HG03571 (cell line): ENCODE results near the gene GPC3.
"Not testable (repeated sequence)": the region's sequence is repeated elsewhere in the genome, so short reads cannot be mapped to it uniquely, and the experiment has no call there.

ENCODE experiments used
- ATAC-seq: cut with Tn5 transposase; IDR thresholded peaks from one replicate; pipeline ENCODE4 v1.9.1; 2021; ENCODE audit not compliant: unreplicated experiment

GPC3 gene

DNA sequence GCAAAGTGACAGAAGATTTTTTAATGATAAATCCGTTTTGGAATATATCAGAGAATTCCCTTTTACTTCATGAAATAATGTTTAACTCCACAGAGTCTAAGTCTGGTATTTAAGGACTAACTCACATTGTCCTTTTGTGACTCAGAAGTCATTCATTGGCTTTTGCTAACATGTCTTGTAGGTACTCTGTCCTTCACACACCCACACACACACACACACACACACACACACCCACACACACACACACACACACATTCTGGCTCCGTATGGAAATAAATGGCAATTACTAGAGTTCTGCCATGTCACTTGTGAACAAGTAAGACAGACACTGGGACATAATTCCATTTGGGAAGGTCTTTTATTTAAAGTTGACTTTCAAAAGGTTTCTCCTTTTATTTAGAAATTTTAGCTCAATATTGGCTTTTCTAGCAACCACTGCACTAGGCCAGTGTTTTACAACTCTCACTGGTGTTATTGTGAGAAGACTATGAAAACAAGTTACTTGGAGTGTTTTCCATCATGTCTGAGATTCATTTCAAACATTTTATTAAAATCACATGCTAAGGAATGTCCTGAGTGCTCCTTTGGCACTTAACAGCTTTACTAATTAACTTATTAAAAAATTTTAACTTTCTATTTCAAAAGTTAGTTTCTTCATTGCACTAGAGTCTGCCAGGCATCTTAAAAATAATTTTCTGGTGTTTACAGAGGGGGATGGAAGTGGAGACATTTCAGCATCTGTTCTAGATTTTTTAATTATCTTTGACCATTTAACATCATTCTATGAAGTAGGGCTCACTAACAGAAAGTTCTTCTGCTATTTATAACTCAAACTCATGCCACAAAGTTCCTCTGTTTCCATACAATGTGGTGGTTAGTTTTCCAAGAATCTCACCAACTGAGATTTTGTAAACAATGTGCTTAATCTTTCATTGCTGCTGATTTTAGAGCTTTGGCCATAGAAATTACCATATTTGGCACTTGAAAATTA is 329.8 kb downstream of the GPC3 start:
- no peak for ATAC-seq

DNA sequence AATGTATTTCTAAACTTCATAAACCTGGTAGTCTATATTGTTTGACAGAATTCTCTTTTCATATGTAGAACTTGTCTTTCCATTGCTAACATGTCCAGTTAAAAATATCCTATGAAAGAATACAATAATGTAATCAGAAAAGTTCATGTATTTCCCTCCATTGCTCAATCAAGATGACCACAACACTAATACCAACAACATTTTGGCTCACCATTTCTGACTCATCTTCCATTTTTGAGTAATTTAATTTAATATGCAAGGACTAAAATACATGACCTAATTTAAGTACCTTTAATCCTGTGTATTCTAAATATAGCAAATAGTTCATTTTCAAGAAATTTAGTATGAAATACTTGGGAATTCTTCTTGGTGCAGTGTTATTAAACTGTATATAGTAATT is 330.6 kb downstream of the GPC3 start:
- no peak for ATAC-seq

DNA sequence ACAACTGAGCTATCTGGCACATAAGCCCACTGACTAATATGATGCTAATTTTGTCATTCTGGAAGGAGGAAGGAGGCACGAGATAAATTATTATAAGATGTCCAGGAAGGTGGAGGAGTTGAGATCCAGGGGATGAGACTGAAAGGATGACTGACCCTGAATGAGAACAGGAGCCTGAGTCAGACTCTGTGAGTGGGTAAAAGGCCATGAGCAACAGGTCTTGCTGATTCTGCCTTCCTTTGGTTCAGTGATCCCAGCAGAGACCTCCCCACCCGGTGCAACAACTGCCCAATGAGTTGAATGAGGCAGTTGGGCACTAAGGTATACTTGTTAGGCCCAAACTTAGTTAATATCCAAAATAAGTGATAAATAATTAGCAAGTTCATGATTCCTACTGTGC is 332.0 kb downstream of the GPC3 start:
- ATAC-seq: no peak

DNA sequence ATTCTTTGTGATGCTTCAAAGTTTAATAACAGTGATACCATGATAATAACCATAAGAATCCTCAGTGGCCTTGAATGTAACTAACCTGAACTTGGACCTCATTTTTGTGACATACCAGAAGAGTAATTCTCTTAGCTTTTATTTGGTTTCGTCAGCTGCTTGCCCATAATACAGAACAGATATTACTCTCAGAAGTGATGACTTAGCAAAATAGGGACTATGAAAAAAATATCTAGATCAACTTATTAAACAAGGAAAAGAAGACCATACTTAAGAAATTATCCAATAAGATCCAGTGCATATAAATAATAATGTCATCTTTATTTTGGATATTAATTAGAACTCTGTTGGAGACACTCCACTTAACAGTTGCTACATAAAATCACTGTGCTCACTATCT is 333.2 kb downstream of the GPC3 start:
- no peak for ATAC-seq

DNA sequence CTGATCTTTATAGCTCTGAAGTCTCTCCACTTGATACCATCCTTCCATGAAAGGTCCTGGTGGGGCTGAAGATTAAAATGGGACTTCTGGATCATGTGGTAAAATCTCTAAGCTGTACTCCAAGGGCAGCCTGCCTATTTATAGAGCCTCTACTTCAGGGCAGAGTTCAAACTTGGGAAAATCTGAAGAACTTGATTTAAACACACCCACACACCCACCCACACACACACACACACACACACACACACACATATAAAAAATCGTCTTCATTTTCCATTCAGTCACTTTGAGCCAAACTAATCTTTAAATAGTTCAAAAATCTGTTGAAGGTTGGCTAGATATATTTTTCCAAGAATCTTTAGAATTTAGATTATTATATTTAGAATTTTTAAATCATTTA is 335.2 kb downstream of the GPC3 start:
- ATAC-seq: no peak

DNA sequence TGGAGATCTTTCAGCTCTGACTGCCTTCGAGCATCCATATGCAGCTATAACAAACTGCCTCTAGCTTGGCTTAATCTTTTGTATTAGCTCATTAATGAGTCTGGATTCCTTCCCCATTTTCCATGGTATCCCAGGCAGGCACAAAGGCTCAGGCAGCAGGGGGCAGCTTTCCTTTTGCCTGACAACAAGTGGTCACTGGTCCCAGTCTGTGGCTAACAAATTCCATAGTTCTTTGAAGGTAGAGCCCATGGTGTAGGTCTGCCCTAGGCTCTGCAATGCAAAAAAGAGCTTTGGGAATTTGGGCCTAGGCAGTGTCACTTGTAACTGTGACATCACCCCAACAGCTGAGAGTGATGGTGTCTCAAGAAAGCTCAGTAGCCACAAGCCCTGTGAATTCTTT is 335.7 kb downstream of the GPC3 start:
- ATAC-seq: no peak

DNA sequence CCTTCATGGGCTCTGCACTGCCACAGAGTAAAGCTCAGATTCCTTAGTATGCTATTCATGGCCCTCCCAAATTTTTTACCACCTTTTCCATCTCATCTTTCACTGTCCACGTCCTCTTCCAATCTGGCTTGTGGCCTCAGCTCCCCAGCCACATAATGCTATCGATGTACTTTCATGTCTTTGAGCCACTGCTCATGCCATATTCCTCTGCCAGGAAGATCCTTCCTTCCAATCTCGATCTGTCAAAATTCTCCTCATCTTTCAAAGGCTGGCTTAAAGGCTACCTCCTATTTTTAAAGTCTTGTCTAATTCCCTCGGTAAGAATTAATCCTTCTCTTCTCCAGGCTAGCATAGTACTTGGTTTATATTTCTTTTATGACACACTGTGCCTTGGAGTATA is 336.8 kb downstream of the GPC3 start:
- ATAC-seq: no peak

DNA sequence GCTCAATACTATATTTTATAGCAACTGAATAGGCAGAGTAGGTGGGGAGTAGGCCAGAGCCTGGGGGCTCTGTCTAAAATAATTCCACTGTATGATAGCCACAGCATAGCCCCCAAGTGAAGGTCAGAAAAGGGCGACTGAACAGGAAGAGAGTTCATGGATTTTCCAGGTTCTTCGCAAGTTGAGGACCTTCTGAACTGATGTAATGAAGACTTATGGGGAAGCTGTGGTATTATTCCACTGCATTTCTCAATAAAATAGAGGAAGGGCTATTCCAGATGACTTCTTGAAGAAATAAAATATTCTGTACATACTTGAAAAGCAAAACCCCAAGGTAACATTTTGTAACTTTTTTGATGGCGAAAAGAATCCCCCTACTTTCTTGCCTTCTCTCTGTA is 338.7 kb downstream of the GPC3 start:
- no peak for ATAC-seq

DNA sequence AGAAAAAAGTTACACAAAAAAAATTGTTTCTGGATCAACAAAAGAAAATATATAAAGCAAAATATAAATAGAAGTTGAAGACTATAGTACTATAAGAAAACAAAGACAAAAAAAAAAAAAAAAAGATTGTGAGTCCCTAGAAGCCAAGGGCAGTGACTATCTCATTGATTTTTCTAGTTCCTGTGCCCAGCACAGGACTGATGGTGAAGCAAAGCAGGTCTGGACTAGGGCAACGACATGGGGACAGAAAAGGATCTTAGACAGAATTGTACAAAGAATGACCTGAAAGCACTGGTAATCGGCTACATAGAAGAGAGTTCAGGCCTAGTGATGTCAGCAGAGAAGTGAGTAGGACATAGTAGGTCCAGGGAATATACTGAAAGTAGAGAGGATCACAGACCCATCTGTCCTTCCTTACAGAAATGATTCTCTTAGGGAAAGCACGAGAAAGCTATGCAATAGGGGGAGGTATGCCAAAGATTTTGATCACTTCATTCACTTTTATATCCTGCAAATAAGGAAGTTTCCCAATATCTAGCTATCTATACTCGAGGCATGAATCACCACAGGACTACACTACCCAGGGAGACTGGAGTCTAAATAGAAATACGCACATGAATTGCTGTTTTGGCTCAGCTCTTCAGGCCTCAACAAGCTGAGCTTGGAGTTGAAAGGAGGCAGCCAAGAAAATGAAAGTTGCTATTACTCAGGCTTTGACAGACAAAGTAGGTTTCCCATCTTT is 339.2 kb downstream of the GPC3 start:
- ATAC-seq: no peak

DNA sequence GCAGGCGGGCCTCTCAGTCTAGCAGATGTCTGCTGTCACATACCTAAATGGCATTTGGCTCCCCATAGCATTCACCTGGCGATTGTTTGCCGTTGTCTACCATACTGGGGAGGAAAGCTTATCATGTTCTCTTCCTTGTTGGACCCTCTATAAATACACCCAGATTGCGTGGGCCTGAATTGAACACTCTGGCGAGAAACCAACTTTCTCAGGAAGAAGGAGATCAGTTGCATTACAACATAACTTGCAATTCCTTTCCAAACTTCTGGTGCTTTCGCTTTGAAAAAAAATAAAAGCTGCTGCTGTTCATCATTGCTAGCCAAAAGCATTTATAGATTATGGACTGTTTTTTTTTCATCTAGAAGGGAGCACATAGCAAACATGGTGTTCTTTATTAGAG is 340.1 kb downstream of the GPC3 start:
- no peak for ATAC-seq

DNA sequence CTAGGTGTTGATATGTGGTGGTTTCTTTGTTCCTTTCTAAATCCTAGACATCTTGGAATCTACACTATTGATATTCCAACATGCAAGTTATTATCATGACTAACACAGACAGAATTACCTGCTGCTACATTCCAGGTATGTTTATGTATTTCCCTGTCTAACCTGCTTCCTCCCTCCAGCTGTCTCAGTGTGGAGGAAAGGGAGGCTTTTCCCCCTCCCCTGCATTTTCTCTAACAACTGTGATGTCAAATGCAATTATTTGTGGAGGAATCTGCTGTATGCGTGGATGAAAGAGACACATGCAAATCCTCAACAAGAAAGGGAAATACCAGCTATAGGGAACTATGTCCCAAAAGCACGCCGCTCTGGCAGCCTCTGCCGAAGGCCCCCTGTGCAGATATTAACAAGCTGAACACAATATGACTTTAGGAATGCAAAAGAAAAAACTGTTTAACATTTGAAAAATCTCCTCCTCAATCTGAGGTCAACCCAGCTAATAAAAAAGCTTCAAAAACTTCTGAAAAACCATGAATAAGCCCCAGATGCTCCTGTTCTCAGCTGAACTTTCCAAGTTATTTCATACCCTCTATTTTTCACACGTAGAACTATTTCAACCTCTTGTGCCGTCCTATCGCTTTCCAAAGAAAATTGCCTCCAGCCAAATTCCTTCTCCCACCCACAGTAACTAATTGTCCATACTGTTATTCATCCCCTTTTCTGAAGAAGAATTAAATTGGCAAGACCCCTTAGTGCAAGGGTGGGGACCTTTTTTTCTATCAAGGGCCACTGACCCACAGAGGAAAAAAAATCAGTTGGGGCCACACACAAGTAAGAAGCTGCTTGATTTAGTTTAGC is 345.0 kb downstream of the GPC3 start:
- no peak for ATAC-seq

DNA sequence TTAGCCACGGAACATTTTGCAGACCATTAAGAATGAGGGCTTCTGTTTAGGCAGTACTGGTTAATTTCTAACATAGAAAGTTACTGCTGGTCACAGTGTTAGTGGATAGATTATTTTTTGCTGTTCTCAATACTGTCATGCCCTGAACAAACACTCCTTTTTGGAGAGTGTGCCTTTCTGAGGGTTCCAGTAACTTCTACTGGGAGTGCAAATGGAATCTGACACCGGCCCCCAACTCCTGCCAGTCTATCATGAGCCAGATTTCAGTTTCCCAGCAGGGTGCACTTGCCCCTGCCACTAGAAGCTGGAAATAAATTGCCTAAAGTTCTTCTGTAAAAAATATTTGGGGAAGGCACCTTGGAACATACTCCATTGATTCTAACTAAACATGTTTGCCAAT is 345.7 kb downstream of the GPC3 start:
- no peak for ATAC-seq

DNA sequence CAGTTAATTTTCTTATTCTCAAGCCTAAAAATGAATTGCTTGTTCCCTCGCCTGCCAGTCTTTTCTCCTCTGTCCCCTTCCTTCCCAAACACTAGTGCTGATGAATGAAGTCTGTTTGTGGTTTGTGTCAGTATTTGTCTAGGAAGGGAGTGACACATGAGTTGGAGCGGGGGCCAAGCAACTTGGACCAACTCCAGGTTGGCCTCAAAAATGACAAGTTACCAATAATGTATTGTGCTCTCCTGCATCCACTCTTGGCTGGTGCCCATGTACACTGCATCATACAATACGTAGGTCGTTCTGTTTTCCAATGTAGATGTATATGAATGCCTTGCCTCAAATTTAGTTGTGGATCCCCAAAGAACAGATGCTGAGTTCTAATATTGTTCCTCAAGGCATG is 347.1 kb downstream of the GPC3 start:
- ATAC-seq: no peak

DNA sequence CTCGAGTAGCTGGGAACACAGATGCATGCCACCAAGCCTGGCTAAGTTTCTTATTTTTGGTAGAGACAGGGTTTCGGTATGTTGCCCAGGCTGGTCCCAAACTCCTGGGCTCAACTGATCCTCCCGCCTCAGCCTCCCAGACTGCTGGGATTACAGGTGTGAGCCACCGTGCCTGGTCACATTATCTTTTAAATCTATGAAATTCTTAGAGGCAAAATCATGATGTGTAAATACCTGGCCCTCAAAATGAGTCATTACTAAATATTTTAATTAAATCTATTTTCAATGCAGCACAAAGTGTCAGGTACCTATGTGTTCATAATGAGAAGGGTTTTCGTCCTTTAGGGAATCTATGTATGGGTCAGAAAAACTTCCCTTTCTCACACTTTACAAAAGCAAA is 347.6 kb downstream of the GPC3 start:
- no peak for ATAC-seq

DNA sequence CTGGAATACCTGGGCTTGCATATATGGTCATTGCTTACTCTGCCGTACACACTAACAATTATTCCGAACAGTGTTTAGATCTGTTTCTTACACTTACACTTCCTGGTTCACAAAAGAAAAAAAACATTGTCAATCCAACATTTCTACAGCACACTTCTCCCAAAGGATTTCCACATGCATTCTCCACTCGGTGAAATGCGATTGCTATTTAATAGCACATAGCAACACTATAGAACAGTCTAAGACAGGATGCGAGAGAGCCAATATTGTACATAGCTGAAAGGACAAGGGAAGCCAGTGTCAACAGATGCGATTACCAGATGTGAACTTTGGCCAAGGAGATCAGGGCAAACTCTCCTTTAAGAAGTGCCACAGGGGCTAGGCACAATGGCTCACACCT is 349.4 kb downstream of the GPC3 start:
- ATAC-seq: no peak

DNA sequence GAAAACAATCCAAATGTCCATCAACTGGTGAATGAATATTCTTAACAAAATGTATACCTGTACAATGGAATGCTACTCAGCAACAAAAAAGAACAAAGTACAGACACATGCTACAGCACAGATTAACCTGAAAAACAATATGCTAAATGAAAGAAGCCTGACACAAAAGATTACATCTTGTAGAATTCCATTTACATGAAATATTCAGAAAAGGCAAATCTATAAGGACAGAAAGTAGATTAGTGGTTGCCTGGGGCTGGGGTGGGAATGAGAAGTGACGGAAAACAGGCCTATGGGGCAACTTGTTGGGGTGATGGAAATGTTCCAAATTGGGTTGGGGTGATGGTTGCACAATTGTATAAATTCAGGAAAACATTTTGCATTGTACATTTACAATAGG is 351.0 kb downstream of the GPC3 start:
- no peak for ATAC-seq

DNA sequence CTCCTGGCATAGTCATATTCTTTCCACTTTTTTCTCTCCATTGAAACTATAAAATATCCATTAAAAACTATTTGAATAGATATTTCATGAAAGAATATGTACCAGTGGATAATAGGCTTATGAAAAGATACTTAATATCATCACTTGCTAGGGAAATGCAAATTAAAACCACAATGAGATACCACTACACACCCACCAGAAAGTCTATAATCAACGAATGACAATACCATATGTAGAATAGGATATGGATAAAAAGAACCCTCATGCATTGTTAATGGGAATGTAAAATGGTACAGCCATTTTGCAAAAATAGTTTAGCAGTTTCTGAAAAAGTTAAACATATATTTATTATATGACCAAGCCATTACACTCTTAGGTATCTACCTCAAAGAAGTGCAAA is 351.4 kb downstream of the GPC3 start:
- no peak for ATAC-seq

DNA sequence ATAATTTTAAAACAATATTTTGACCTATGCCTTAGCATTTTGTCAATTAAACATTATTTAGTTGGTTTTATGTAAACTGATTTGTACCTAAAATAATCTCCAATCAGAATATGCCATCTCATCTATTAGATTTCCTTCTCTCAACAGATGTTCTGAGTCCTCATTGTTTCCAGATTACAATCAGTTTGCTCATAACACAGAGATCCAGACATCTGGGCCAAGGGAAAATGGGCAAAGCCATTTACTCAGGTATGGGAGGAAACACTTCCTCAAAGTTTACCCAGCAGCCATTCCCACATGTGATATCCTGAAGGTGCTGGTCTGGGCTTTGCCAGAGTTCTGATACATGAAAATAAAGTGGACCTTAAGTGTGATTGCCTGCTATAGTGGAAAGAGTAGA is 352.2 kb downstream of the GPC3 start:
- no peak for ATAC-seq

DNA sequence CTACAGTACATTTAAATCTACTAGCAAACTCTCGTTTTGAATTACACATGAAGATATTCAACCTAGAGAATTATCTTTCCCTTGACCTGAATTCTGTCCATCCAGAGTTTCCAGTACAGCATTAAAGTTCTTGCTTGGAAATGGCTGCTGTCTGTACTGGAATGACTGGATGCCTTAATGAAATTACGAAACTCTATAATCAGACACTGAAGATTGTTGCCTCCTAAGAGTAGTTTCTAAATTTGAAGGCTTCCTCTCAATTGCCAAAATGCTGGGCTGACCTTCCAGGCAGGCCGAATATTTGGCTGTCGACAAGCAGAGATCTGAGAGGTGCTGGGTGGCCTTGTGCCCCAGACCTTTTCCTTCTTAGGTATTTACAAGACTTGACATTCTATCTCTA is 355.0 kb downstream of the GPC3 start:
- no peak for ATAC-seq

DNA sequence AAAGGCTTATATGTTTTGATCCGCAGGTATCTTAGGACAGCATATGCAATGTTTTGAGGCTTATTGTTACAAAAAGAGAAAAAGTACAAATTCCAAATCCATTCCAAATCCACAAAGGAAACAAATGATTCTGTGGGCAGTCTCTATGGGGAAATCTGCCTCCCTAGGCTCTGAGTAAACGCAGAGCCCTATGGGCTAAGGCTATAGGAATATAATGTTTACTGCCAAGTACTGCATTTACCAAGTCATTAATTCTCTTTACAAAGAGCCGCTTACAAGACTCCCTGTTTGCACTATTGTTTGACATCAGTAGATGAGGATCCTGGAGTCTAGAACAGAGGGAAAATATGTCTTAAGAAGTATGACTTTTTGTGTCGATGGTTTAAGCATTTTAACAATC is 357.7 kb downstream of the GPC3 start:
- no peak for ATAC-seq

DNA sequence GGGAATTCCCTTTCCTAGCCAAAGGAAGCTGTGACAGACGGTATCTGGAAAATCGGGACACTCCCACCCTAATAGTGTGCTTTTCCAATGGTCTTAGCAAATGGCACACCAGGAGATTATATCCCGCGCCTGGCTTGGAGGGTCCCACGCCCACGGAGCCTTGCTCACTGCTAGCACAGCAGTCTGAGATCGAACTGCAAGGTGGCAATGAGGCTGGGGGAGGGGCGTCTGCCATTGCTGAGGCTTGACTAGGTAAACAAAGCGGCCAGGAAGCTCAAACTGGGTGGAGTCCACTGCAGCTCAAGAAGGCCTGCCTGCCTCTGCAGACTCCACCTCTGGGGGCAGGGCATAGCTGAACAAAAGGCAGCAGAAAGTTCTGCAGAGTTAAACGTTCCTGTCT is 364.0 kb downstream of the GPC3 start:
- ATAC-seq: not testable (repeated sequence)
